Fibroblast of mammary gland (primary cell): ENCODE measurements around the gene NONO.
A peak's percentile ranks its signal among the peaks of the same experiment; 100 is the strongest.
"Not testable (repeated sequence)": the region's sequence is repeated elsewhere in the genome, so short reads cannot be mapped to it uniquely, and the experiment has no call there.

Experiments
- DNase-seq: peaks from one replicate; pipeline ENCODE4 v3.0.0-alpha.2; 2010; ENCODE audit warnings: low read depth
- H3K4me3 ChIP-seq: 2 replicates; pipeline ENCODE4 v1.5.1; 2011; ENCODE audit warnings: low read depth, mild to moderate bottlenecking, low read length, moderate library complexity; ENCODE audit not compliant: control insufficient read depth
- CTCF ChIP-seq: conservative IDR thresholded peaks from 2 replicates; pipeline ENCODE4 v1.5.1; 2011; ENCODE audit warnings: low read depth, low read length, inconsistent platforms; ENCODE audit not compliant: control insufficient read depth, insufficient read depth

Gene NONO

GRCh38 chrX:71256051-71256450 is 27.4 kb upstream of the NONO start:
- peak; percentile 20 for DNase-seq
- TF ChIP-seq CTCF = no peak

GRCh38 chrX:71256856-71257255 is 26.6 kb upstream of the NONO start:
- no peak for TF ChIP-seq CTCF
- no peak overlapping the region for H3K4me3 ChIP-seq
- DNase-seq = no peak

More at GRCh38 chrX:71256051-71256450, 27.4 kb upstream of the NONO start:
- no peak overlapping the region for H3K4me3 ChIP-seq

- H3K4me3 ChIP-seq, DNase-seq: not testable (repeated sequence)
Observed at GRCh38 chrX:71268624-71269023, 14.8 kb upstream of the NONO start.

GRCh38 chrX:71269801-71270395 is 13.5 kb upstream of the NONO start:
- no peak for DNase-seq
- H3K4me3 ChIP-seq = no peak overlapping the region
- TF ChIP-seq CTCF = no peak

GRCh38 chrX:71272313-71272712 is 11.1 kb upstream of the NONO start:
- not testable (repeated sequence) for DNase-seq, H3K4me3 ChIP-seq

GRCh38 chrX:71281300-71281699 is 2.1 kb upstream of the NONO start:
- DNase-seq = not testable (repeated sequence)

GRCh38 chrX:71282514-71283402 is 677 bp upstream of the NONO start:
- peak; percentile 46 for DNase-seq
- no peak for TF ChIP-seq CTCF
- H3K4me3 ChIP-seq = peak overlapping the region; percentile 76

More at GRCh38 chrX:71281300-71281699, 2.1 kb upstream of the NONO start:
- H3K4me3 ChIP-seq = not testable (repeated sequence)

GRCh38 chrX:71285929-71286328 is 2.5 kb downstream of the NONO start:
- TF ChIP-seq CTCF = no peak
- H3K4me3 ChIP-seq = peak overlapping the region; percentile 76
- DNase-seq = no peak
